SU-DHL-6 (cell line): ENCODE measurements around the gene SPARC.
"Not testable (repeated sequence)": the region's sequence is repeated elsewhere in the genome, so short reads cannot be mapped to it uniquely, and the experiment has no call there.

ENCODE experiments used
- H2AFZ ChIP-seq: fragments of 200-600 bp; sonication (generic); 2 replicates; pipeline ENCODE4 v1.6.1; 2014; ENCODE audit warnings: low read depth, mild to moderate bottlenecking, moderate library complexity, mixed read lengths, antibody characterized with exemption, low read length; ENCODE audit not compliant: severe bottlenecking
- H3F3A ChIP-seq: fragments of 200-600 bp; shearing (Covaris generic); 2 replicates; pipeline ENCODE4 v1.6.0; 2016; ENCODE audit warnings: antibody characterized with exemption, mild to moderate bottlenecking; ENCODE audit not compliant: insufficient read depth
- H3K27ac ChIP-seq: fragments of 200-600 bp; sonication (generic); 2 replicates; pipeline ENCODE4 v1.5.1; 2016; ENCODE audit warnings: low read depth, mild to moderate bottlenecking, low read length, moderate library complexity, mixed read lengths
- H3K27me3 ChIP-seq: fragments of 200-600 bp; sonication (generic), shearing (Covaris generic); 2 replicates; pipeline ENCODE4 v1.6.0; 2014; ENCODE audit warnings: mild to moderate bottlenecking, low read length
- H3K36me3 ChIP-seq: fragments of 200-600 bp; sonication (generic); 2 replicates; pipeline ENCODE4 v1.6.1; 2014; ENCODE audit warnings: mild to moderate bottlenecking, low read length, mixed read lengths
- H3K4me2 ChIP-seq: fragments of 300-600, 200-600 bp; shearing (Covaris generic), sonication (generic); 2 replicates; pipeline ENCODE4 v1.6.0; 2014; ENCODE audit warnings: low read length, low read depth, mild to moderate bottlenecking; ENCODE audit not compliant: poor library complexity, severe bottlenecking
- H3K4me3 ChIP-seq: fragments of 200-600 bp; sonication (generic); 2 replicates; pipeline ENCODE4 v1.5.1; 2014; ENCODE audit warnings: antibody characterized with exemption, low read length, mild to moderate bottlenecking, mixed read lengths; ENCODE audit not compliant: insufficient read depth, poor library complexity, severe bottlenecking
- H3K79me2 ChIP-seq: fragments of 200-600 bp; sonication (generic); 2 replicates; pipeline ENCODE4 v1.6.1; 2014; ENCODE audit warnings: mild to moderate bottlenecking, low read length, moderate library complexity; ENCODE audit not compliant: insufficient read depth
- H3K9ac ChIP-seq: fragments of 200-600 bp; sonication (generic); 2 replicates; pipeline ENCODE4 v1.7.0; 2014; ENCODE audit warnings: mild to moderate bottlenecking, low read length
- H3K9me2 ChIP-seq: fragments of 200-600 bp; sonication (generic); replicated peaks from 2 replicates; pipeline ENCODE4 v1.6.1; 2014; ENCODE audit warnings: low read length; ENCODE audit not compliant: insufficient read depth
- H3K9me3 ChIP-seq: fragments of 200-600 bp; sonication (generic); 2 replicates; pipeline ENCODE4 v1.6.1; 2014; ENCODE audit warnings: low read length, mixed read lengths; ENCODE audit not compliant: insufficient read depth
- H4K20me1 ChIP-seq: fragments of 200-600 bp; sonication (generic); 2 replicates; pipeline ENCODE4 v1.6.1; 2014; ENCODE audit warnings: low read depth, mild to moderate bottlenecking, antibody characterized with exemption, low read length, moderate library complexity, mixed read lengths
- EZH2phosphoT487 ChIP-seq: fragments of 200-600 bp; sonication (generic), shearing (Covaris generic); conservative IDR thresholded peaks from 2 replicates; pipeline ENCODE4 v1.6.1; 2018; ENCODE audit warnings: mild to moderate bottlenecking, antibody characterized with exemption, low read length, moderate library complexity, mixed read lengths
- TF ChIP-seq, protein P1 (sequence below): fragments of 200-600 bp; sonication (generic); IDR thresholded peaks from one replicate; pipeline ENCODE4 v1.5.1; 2017; ENCODE audit warnings: antibody characterized with exemption, mild to moderate bottlenecking, low read length, moderate library complexity; ENCODE audit not compliant: insufficient read depth, poor library complexity, severe bottlenecking

The SPARC gene

DNA sequence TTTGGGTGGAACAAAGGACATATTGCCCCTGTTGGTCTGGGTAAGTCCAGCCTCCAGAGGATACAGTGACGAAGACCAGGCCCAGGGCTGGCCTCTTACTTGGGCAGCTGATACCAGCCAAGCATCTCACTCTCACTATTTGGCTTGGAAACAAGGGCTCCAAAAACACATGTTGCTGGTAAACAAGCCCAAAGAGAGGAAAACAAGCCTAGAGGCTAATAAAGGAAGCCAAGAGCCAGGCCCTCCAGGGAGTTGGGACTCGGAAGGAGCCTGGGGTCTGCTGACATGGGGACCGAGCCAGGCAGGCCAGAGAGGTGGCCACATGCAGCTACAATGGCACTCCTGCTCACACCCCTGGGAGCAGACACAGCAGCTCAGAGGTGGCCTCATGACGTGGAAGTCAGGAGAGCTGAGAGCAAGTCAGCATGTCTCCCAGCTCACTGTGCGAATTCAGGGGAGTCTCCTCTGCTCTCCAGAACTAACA lies 5.7 kb downstream of the SPARC start:
- Histone ChIP-seq H3K36me3 (no peaks in the 10 kb centered on the region), H2AFZ (no peak overlapping the region), H3F3A (no peaks in the 10 kb centered on the region), H3K79me2 (no peaks in the 10 kb centered on the region), H3K4me3 (no peak overlapping the region), H3K9me2 (no peaks in the 10 kb centered on the region), H4K20me1 (no peaks in the 10 kb centered on the region), H3K9ac (no peak overlapping the region), H3K27ac (no peak overlapping the region), H3K27me3 (no peaks in the 10 kb centered on the region), H3K9me3 (no peaks in the 10 kb centered on the region), H3K4me2 (no peak overlapping the region)
- TF ChIP-seq, protein P1, sequence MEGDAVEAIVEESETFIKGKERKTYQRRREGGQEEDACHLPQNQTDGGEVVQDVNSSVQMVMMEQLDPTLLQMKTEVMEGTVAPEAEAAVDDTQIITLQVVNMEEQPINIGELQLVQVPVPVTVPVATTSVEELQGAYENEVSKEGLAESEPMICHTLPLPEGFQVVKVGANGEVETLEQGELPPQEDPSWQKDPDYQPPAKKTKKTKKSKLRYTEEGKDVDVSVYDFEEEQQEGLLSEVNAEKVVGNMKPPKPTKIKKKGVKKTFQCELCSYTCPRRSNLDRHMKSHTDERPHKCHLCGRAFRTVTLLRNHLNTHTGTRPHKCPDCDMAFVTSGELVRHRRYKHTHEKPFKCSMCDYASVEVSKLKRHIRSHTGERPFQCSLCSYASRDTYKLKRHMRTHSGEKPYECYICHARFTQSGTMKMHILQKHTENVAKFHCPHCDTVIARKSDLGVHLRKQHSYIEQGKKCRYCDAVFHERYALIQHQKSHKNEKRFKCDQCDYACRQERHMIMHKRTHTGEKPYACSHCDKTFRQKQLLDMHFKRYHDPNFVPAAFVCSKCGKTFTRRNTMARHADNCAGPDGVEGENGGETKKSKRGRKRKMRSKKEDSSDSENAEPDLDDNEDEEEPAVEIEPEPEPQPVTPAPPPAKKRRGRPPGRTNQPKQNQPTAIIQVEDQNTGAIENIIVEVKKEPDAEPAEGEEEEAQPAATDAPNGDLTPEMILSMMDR = no peak
- no peak for TF ChIP-seq EZH2phosphoT487

GRCh38 chr5:151680156-151680505 lies 6.6 kb downstream of the SPARC start:
- H3K36me3 ChIP-seq, H3K79me2 ChIP-seq, H3K4me2 ChIP-seq, H3K9me3 ChIP-seq, H3K4me3 ChIP-seq, H4K20me1 ChIP-seq, H3F3A ChIP-seq, H3K27me3 ChIP-seq, H3K27ac ChIP-seq, H3K9ac ChIP-seq, H2AFZ ChIP-seq, H3K9me2 ChIP-seq: not testable (repeated sequence)

DNA sequence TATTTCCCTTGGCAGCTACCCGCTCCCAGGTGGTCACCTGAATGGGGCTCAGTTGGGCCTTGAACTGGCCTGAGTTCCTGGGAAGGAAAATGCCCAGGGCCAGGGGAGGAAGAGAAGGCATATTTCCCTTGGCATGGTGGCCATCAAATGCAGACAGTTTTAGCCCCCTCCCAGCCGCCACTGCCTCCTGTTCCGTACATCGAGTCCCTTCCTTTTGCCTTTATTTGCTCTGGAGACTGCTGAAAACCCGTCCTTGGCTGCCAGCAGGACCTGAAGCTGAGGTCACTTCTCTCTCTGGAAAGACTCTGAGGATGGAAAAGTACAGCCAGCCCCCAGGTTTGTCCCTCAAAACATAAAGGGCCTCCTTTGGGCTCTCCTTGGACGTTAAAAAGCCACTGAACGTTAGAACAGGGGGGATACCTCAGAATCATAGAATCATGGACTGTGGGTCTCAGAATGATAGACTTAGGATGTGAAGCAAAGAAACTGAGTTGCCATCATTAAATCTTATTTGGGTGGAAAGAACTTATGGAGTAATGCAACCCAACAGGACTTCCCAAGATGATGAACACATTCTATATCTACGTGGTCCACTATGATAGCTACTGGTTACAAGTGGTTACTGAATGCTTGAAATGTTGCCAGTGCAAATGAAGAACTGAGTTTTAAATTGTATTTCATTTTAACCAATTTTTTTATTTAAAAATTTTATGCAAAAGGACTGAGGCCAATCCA lies 7.1 kb downstream of the SPARC start:
- H3K36me3 ChIP-seq = no peaks in the 10 kb centered on the region
- H2AFZ ChIP-seq = no peak overlapping the region
- TF ChIP-seq EZH2phosphoT487 = no peak
- TF ChIP-seq, protein P1 = no peak
- H3K4me2 ChIP-seq = no peak overlapping the region
- no peak overlapping the region for H3K4me3 ChIP-seq
- no peak overlapping the region for H3K9ac ChIP-seq
- no peaks in the 10 kb centered on the region for H3F3A ChIP-seq
- no peaks in the 10 kb centered on the region for H3K9me2 ChIP-seq
- H3K27ac ChIP-seq = no peak overlapping the region
- no peaks in the 10 kb centered on the region for H3K9me3 ChIP-seq
- H3K79me2 ChIP-seq = no peaks in the 10 kb centered on the region
- H3K27me3 ChIP-seq = no peaks in the 10 kb centered on the region
- H4K20me1 ChIP-seq = no peaks in the 10 kb centered on the region

GRCh38 chr5:151678713-151679112 lies 8.0 kb downstream of the SPARC start:
- Histone ChIP-seq H3K36me3 (no peaks in the 10 kb centered on the region), H4K20me1 (no peaks in the 10 kb centered on the region), H3K27ac (no peak overlapping the region), H3K9me2 (no peaks in the 10 kb centered on the region), H3K9ac (no peak overlapping the region), H2AFZ (no peak overlapping the region), H3K4me2 (no peak overlapping the region), H3K79me2 (no peaks in the 10 kb centered on the region), H3K27me3 (no peaks in the 10 kb centered on the region), H3K4me3 (no peak overlapping the region), H3K9me3 (no peaks in the 10 kb centered on the region), H3F3A (no peaks in the 10 kb centered on the region)
- no peak for TF ChIP-seq EZH2phosphoT487
- TF ChIP-seq, protein P1 = no peak
